Stomach (tissue), 4 donors: Measurements from ENCODE around the gene PEX13.

Experiments used
- CTCF ChIP-seq, 7 experiments: fragments of 450-650 bp in 4 of 7; fragments of 200-600 bp in 3 of 7; sonication (generic) in 3 of 7; IDR thresholded peaks; one replicate each; pipeline ENCODE4 v1.5.1; 2016 to 2019; ENCODE audit warnings: antibody characterized with exemption in 7 of 7, control low read depth in 2 of 7, mild to moderate bottlenecking in 1 of 7
- EP300 ChIP-seq: sonication (generic); formaldehyde crosslinking; IDR thresholded peaks from one replicate; pipeline ENCODE4 v1.6.1; 2017; ENCODE audit warnings: antibody characterized with exemption
- POLR2AphosphoS5 ChIP-seq, 3 donors: sonication (generic); formaldehyde crosslinking; IDR thresholded peaks; one replicate each; pipeline ENCODE4 v1.6.1; 2016; ENCODE audit warnings: antibody characterized with exemption in 3 of 3

DNA sequence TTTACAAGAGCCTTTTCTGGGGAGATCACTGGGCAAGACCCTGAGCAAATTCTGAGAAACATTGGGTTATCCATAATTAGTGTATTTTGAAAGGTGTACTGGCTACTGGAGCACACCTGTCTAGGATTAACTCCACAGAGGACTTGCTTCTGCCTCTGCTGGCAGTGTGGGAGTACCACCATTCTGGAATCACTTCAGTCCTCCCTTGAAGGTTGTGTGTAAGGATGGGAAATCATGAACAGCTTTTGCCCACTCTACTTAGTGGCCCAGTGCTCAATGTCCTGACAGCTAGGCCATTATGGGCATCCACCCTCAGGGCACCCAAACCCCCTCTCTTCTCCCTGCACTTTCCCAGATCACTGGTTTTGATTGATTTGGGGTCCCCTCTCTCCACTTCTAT, 40.0 kb downstream of the PEX13 start:
- TF ChIP-seq CTCF (IDR thresholded peaks at IDR 0.05) (no peak), POLR2AphosphoS5 (IDR thresholded peaks at IDR 0.05) (no peak), EP300 (no peak)
